HepG2 (cell line): Measurements from ENCODE around the gene OST4. TPM values are rescaled to one million over a fixed set of nuclear protein-coding genes. Genes with fewer than 3 reads are reported as not detected.

Experiments
- ADNP ChIP-seq: sonication (generic); formaldehyde crosslinking; IDR thresholded peaks from 2 replicates; pipeline ENCODE4 v1.4.0; 2020; ENCODE audit warnings: missing genetic modification reagents
- CBX5 ChIP-seq: sonication (generic); formaldehyde crosslinking; IDR thresholded peaks from 2 replicates; pipeline ENCODE4 v1.4.0; 2020; ENCODE audit warnings: missing genetic modification reagents, borderline replicate concordance
- CENPBD1 ChIP-seq: sonication (generic); formaldehyde crosslinking; IDR thresholded peaks from 2 replicates; pipeline ENCODE4 v1.8.0; 2022; ENCODE audit warnings: missing genetic modification reagents, low read depth, mild to moderate bottlenecking, borderline replicate concordance
- GABPB1 ChIP-seq: IDR thresholded peaks from 2 replicates; pipeline ENCODE4 v1.6.1; 2016; ENCODE audit warnings: mild to moderate bottlenecking, missing genetic modification reagents, moderate library complexity, missing compliant biosample characterization
- GATA4 ChIP-seq: sonication (generic); IDR thresholded peaks from 2 replicates; pipeline ENCODE4 v1.6.1; 2016; ENCODE audit warnings: antibody characterized with exemption, low read depth, borderline replicate concordance
- HINFP ChIP-seq: sonication (generic); formaldehyde crosslinking; IDR thresholded peaks from 2 replicates; pipeline ENCODE4 v1.4.0; 2020; ENCODE audit warnings: low read depth, mild to moderate bottlenecking, missing genetic modification reagents
- MATR3 ChIP-seq: sonication (generic); formaldehyde crosslinking; IDR thresholded peaks from 2 replicates; pipeline ENCODE4 v1.4.0; 2020; ENCODE audit warnings: missing genetic modification reagents
- NRL ChIP-seq: sonication (generic); formaldehyde crosslinking; IDR thresholded peaks from 2 replicates; pipeline ENCODE4 v1.5.0; 2020; ENCODE audit warnings: missing genetic modification reagents, mild to moderate bottlenecking, moderate library complexity, borderline replicate concordance
- PCBP2 ChIP-seq: fragments of 200-400 bp; formaldehyde crosslinking; optimal IDR thresholded peaks from 2 replicates; pipeline ENCODE3; 2018; ENCODE audit warnings: low read length, low read depth; ENCODE audit not compliant: poor library complexity, severe bottlenecking
- RARA ChIP-seq: IDR thresholded peaks from 2 replicates; pipeline ENCODE4 v1.6.1; 2016; ENCODE audit warnings: missing genetic modification reagents, missing compliant biosample characterization
- TBP ChIP-seq: sonication (generic); formaldehyde crosslinking; IDR thresholded peaks from 2 replicates; pipeline ENCODE4 v1.5.0; 2020; ENCODE audit warnings: missing genetic modification reagents
- ZBED4 ChIP-seq: sonication (generic); formaldehyde crosslinking; IDR thresholded peaks from 2 replicates; pipeline ENCODE4 v1.4.0; 2020; ENCODE audit warnings: missing genetic modification reagents, borderline replicate concordance
- ZFP36L1 ChIP-seq: sonication (generic); formaldehyde crosslinking; IDR thresholded peaks from 2 replicates; pipeline ENCODE4 v1.8.0; 2022; ENCODE audit warnings: mild to moderate bottlenecking, missing genetic modification reagents, moderate library complexity
- ZFP62 ChIP-seq: sonication (generic); formaldehyde crosslinking; IDR thresholded peaks from 2 replicates; pipeline ENCODE4 v1.4.0; 2020; ENCODE audit warnings: missing genetic modification reagents
- ZFP82 ChIP-seq: sonication (generic); formaldehyde crosslinking; IDR thresholded peaks from 2 replicates; pipeline ENCODE4 v1.5.1; 2020; ENCODE audit warnings: mild to moderate bottlenecking, missing genetic modification reagents, borderline replicate concordance
- ZNF263 ChIP-seq: sonication (generic); formaldehyde crosslinking; IDR thresholded peaks from 2 replicates; pipeline ENCODE4 v1.4.0; 2020; ENCODE audit warnings: missing genetic modification reagents
- ZNF275 ChIP-seq: sonication (generic); formaldehyde crosslinking; IDR thresholded peaks from 2 replicates; pipeline ENCODE4 v1.8.0; 2022; ENCODE audit warnings: missing genetic modification reagents, mild to moderate bottlenecking, inconsistent platforms, borderline replicate concordance
- ZNF296 ChIP-seq: sonication (generic); formaldehyde crosslinking; conservative IDR thresholded peaks from 2 replicates; pipeline ENCODE4 v1.5.0; 2020; ENCODE audit warnings: mild to moderate bottlenecking, missing genetic modification reagents
- ZNF329 ChIP-seq: sonication (generic); formaldehyde crosslinking; IDR thresholded peaks from 2 replicates; pipeline ENCODE4 v1.9.0; 2021; ENCODE audit warnings: low read depth, mild to moderate bottlenecking, missing genetic modification reagents
- ZNF746 ChIP-seq: sonication (generic); formaldehyde crosslinking; IDR thresholded peaks from 2 replicates; pipeline ENCODE4 v1.8.0; 2022; ENCODE audit warnings: mild to moderate bottlenecking, missing genetic modification reagents
- ZNF749 ChIP-seq: sonication (generic); formaldehyde crosslinking; IDR thresholded peaks from 2 replicates; pipeline ENCODE4 v1.8.0; 2022; ENCODE audit warnings: mild to moderate bottlenecking, missing genetic modification reagents, moderate library complexity, borderline replicate concordance
- ZSCAN29 ChIP-seq: sonication (generic); formaldehyde crosslinking; conservative IDR thresholded peaks from 2 replicates; pipeline ENCODE4 v1.4.0; 2020; ENCODE audit warnings: mild to moderate bottlenecking, missing genetic modification reagents
- ZSCAN30 ChIP-seq: sonication (generic); formaldehyde crosslinking; IDR thresholded peaks from 2 replicates; pipeline ENCODE4 v1.5.0; 2020; ENCODE audit warnings: mild to moderate bottlenecking, missing genetic modification reagents
- polyA plus RNA-seq, 8 experiments: library from polyadenylated mRNA; depleted of rRNA in 3 of 8; stranded (reverse) in 7 of 8; unstranded in 1 of 8; fragments of >200 nt; fragmentation: Illumina TruSeq in 4 of 8; extraction: Trizol in 4 of 8; gene quantifications; 2 replicates each; pipeline versions ENCODE4 v1.2.1 to v1.2.3, GENCODE V29; 2011 to 2016; ENCODE audit warnings: low read depth in 4 of 8, missing spikeins in 1 of 8, mixed read lengths in 1 of 8; ENCODE audit not compliant: insufficient read depth in 1 of 8
- total RNA-seq, 5 experiments: library from RNA; depleted of rRNA; stranded (reverse); fragments of >200 nt; fragmentation: Illumina TruSeq; extraction: Trizol; gene quantifications; 2 replicates each; pipeline ENCODE4 v1.2.3, GENCODE V29; 2016; ENCODE audit warnings: low read depth in 1 of 5

Gene OST4
- total and polyA plus RNA-seq, 2 of the 13 experiments (the other 11 are each of a cell fraction or from before 2014, with no cell fraction given): 498 to 584 TPM

DNA sequence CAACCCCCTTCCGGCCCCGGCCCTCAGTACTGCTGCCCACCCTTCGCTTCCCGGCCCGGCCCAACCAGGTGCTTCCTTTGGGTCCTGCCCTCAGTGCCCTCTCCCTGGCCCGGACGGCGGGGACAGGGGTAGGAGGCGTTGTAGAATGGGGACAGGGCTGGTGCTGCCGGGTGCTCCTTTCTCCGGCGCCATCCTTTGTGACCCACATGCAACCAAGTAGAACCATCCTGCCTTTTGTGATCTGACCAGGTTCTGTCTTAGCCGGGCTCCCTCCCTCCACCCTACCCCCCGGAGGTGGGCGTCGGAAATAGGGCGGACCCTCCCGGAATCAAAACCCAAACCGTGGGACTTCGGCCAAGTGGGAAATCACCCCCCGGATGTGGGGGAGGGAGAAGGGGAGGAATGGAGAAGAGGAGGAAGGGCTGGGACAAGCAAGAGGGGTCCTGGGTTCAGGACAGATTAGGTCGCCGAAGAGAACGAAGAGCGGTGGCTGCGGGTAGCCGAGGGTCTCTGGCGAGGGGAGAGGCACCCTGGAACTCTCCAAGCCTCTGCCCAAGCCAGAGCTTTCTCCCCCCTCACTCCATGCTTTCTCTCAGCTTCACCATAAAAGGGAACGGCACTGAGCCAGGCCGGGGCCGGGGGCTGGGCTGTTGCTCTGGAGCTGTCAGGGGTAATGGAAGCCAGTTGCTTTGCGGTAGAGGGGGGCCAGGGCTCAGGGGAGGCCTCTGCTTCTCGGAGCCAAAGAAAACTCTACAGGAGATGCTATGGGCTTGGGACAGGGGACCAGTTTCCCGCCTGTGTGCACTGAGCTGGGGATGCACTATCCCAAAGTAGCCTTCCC, 756 bp upstream of the OST4 start (continued):
- TF ChIP-seq ZBED4 (CRISPR knock-in tag) (peak; percentile 6; the same call in 1 of the 2 replicates), ZFP36L1 (CRISPR knock-in tag) (no peak), MATR3 (CRISPR knock-in tag) (no peak), CBX5 (CRISPR knock-in tag) (no peak), NRL (0 out of 2 replicates have a peak, but pooled peaks have one; percentile 31), CENPBD1 (CRISPR knock-in tag) (no peak), GATA4 (no peak), HINFP (CRISPR knock-in tag) (no peak), ZNF296 (CRISPR knock-in tag) (0 out of 2 replicates have a peak, but pooled peaks have one; percentile 68), PCBP2 (no peak), TBP (CRISPR knock-in tag) (no peak), ZNF263 (CRISPR knock-in tag) (0 out of 2 replicates have a peak, but pooled peaks have one; percentile 45), ZFP82 (CRISPR knock-in tag) (0 out of 2 replicates have a peak, but pooled peaks have one; percentile 21), ZNF329 (CRISPR knock-in tag) (peak; percentile 34; the same call in 1 of the 2 replicates), ADNP (CRISPR knock-in tag) (no peak), GABPB1 (CRISPR knock-in tag) (no peak; the same call in 1 of the 2 replicates), RARA (CRISPR knock-in tag) (no peak), ZFP62 (no peak), ZNF749 (CRISPR knock-in tag) (no peak), ZSCAN29 (CRISPR knock-in tag) (no peak), ZNF275 (CRISPR knock-in tag) (0 out of 2 replicates have a peak, but pooled peaks have one; percentile 57), ZSCAN30 (CRISPR knock-in tag) (no peak), ZNF746 (peak; percentile 59; the same call in 1 of the 2 replicates)
